Right lobe of liver (tissue), 6 donors: ENCODE measurements around the gene UBA5. TPM values are rescaled to one million over a fixed set of nuclear protein-coding genes. Genes with fewer than 3 reads are reported as not detected.
A peak's percentile ranks its signal among the peaks of the same experiment; 100 is the strongest.

Experiments
- ATAC-seq, 4 donors: fragments of 200-7000 bp; cut with Tn5 transposase; one replicate each; pipeline ENCODE4 v1.9.1; 2020; ENCODE audit warnings: mild to moderate bottlenecking in 4 of 4, moderate library complexity in 4 of 4
- DNase-seq, 3 donors: peaks; one replicate each; pipeline ENCODE4 v3.0.0-alpha.2; 2020
- H3K27ac ChIP-seq, 3 donors: fragments of 200-600 bp; one replicate each; pipeline ENCODE4 v1.8.0; 2022
- H3K27me3 ChIP-seq, 2 donors: fragments of 200-600 bp; one replicate each; pipeline ENCODE4 v1.8.0; 2022
- H3K36me3 ChIP-seq, 4 donors: fragments of 200-600 bp; sonication (generic) in 1 of 4; one replicate each; pipeline versions ENCODE4 v1.5.1 to v1.8.0; 2017 to 2022; ENCODE audit warnings: control low read depth in 1 of 4
- H3K4me1 ChIP-seq, 4 donors: fragments of 200-600 bp; sonication (generic) in 1 of 4; one replicate each; pipeline versions ENCODE4 v1.5.1 to v1.8.0; 2017 to 2022; ENCODE audit warnings: control low read depth in 1 of 4
- H3K4me3 ChIP-seq, 3 donors: fragments of 200-600 bp; one replicate each; pipeline ENCODE4 v1.8.0; 2022
- H3K9me3 ChIP-seq, 4 donors: fragments of 200-600 bp; sonication (generic) in 1 of 4; one replicate each; pipeline versions ENCODE4 v1.5.1 to v1.8.0; 2017 to 2022; ENCODE audit warnings: control low read depth in 1 of 4
- CTCF ChIP-seq, 4 donors: fragments of 200-600 bp in 3 of 4; fragments of 450-650 bp in 1 of 4; IDR thresholded peaks; one replicate each; pipeline versions ENCODE4 v1.5.1 to v1.8.0; 2016 to 2022; ENCODE audit warnings: antibody characterized with exemption in 4 of 4, mild to moderate bottlenecking in 2 of 4
- POLR2A ChIP-seq: fragments of 450-650 bp; IDR thresholded peaks from one replicate; pipeline ENCODE4 v1.6.1; 2017; ENCODE audit warnings: antibody characterized with exemption, mild to moderate bottlenecking
- WGBS: methylation state at CpG from one replicate; pipeline ENCODE4 v1.1.6; 2018; ENCODE audit warnings: low coverage, low lambda C conversion rate; ENCODE audit not compliant: insufficient coverage; ENCODE audit errors: missing lambda C conversion rate; 5-methylcytosine and 5-hydroxymethylcytosine counted together
- intact Hi-C, 2 donors: fragments of 100-400 bp; cut with DNase I; formaldehyde crosslinking; loops; one replicate each; pipeline versions ENCODE4 v1.11.2 to v1.14.1; 2022
- total RNA-seq, 6 experiments: library from RNA; depleted of rRNA in 2 of 6; stranded (reverse); fragments of >200 nt in 2 of 6; fragmentation: NEBNext Ultra II Directional in 3 of 6; extraction: Animal tissue kit (Norgen Biotek cat#: 25700) in 3 of 6; gene quantifications; one replicate each; pipeline versions ENCODE4 v1.1.0 to v1.2.4, GENCODE V29; 2016 to 2023
- donor health status: DM: no; HTN: yes; CAD: no.
- donor health status: DM: no; HTN: no; CAD: no.
- donor health status: DM: no; HTN: no; CAD: no.
- donor health status: DM: no; HTN: yes; CAD: no.
- donor health status: DM: no; HTN: yes; CAD: no.

Gene UBA5
- total RNA-seq, 6 experiments from 2014 or later, result 24.3 to 41.3 (median 27.5) TPM

GRCh38 chr3:132709761-132710160 is 49.6 kb downstream of the UBA5 start:
- H3K4me1 ChIP-seq, result no peaks in the 10 kb centered on the region
- DNase-seq, result no peak
- no peaks in the 10 kb centered on the region for H3K9me3 ChIP-seq
- no peak for ATAC-seq
- peaks cover 0 to 56% (median 4%) of the 10 kb centered on the region in 4 donors for H3K36me3 ChIP-seq
- intact Hi-C loops, result no loop called here
- WGBS, result 93% methylated on average over 5 of the region's 5 CpGs
- no peak overlapping the region for H3K27ac ChIP-seq
- H3K27me3 ChIP-seq, result no peaks in the 10 kb centered on the region
- TF ChIP-seq POLR2A (no peak), CTCF (IDR thresholded peaks at IDR 0.05) (no peak)
- no peak overlapping the region for H3K4me3 ChIP-seq

- intact Hi-C loops, result no loop called here
- no peaks in the 10 kb centered on the region for H3K27me3 ChIP-seq
- no peak for DNase-seq
- peaks cover 0 to 52% (median 3%) of the 10 kb centered on the region in 4 donors for H3K36me3 ChIP-seq
- WGBS, result 92% methylated on average over 6 of the region's 6 CpGs
- no peaks in the 10 kb centered on the region for H3K4me1 ChIP-seq
- H3K4me3 ChIP-seq, result no peak overlapping the region
- no peaks in the 10 kb centered on the region for H3K9me3 ChIP-seq
- no peak for ATAC-seq
- H3K27ac ChIP-seq, result no peak overlapping the region
- TF ChIP-seq POLR2A (no peak), CTCF (IDR thresholded peaks at IDR 0.05) (no peak)
Measured at GRCh38 chr3:132710311-132710710, 50.2 kb downstream of the UBA5 start.

- intact Hi-C loops, result no loop called here
- Histone ChIP-seq H3K4me3 (no peak overlapping the region), H3K9me3 (no peaks in the 10 kb centered on the region), H3K27me3 (no peaks in the 10 kb centered on the region), H3K27ac (no peak overlapping the region), H3K4me1 (peaks cover 0 to 4% (median 0%) of the 10 kb centered on the region in 4 donors), H3K36me3 (peaks cover 0 to 45% (median 3%) of the 10 kb centered on the region in 4 donors)
- DNase-seq (no peak), ATAC-seq (no peak)
- 71% methylated on average over 5 of the region's 5 CpGs for WGBS
- TF ChIP-seq CTCF (IDR thresholded peaks at IDR 0.05), result no peak
- TF ChIP-seq POLR2A, result no peak
Measured at GRCh38 chr3:132713977-132714727, 54.0 kb downstream of the UBA5 start.

GRCh38 chr3:132716372-132716771 is 56.2 kb downstream of the UBA5 start:
- no peak overlapping the region for H3K27ac ChIP-seq
- ATAC-seq (peak in 3 of 4 donors; percentile 58 to 80 (median 67)), DNase-seq (no peak)
- H3K36me3 ChIP-seq, result peaks cover 0 to 28% (median 3%) of the 10 kb centered on the region in 4 donors
- H3K9me3 ChIP-seq, result no peaks in the 10 kb centered on the region
- H3K4me1 ChIP-seq, result peaks cover 0 to 16% (median 8%) of the 10 kb centered on the region in 4 donors
- TF ChIP-seq CTCF (IDR thresholded peaks at IDR 0.05) (no peak), POLR2A (no peak)
- no peak overlapping the region for H3K4me3 ChIP-seq
- no peaks in the 10 kb centered on the region for H3K27me3 ChIP-seq
- intact Hi-C loops, result no loop called here
